Stimulated activated CD4-positive, alpha-beta T cell treated with anti-CD3 and anti-CD28 coated beads, Interleukin-1b, Interleukin-23, amount 100 ng/mL, for 48 hours (primary cell): Measurements from ENCODE around the gene SCGN.

ENCODE experiments used
- DNase-seq: peaks from one replicate; pipeline ENCODE4 v3.0.0-alpha.2; 2020

SCGN gene

DNA sequence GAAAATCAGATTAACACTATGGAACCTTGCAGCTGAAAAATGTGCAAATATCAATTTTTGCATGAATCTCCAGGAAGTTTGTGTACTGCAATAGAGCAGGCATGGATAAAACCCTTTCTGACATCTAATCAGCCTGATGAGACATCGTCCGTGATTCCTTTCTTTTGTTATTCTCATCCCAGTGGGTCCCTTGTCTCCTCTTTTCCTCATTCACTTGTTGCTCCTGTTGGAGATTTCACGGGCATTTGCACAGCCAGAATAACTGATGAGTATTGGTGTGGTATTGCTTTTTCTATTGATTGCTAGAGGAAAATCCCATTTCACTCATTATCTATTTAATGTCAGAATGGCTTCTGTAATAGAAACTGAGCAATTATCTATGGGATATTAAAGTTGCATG, 39.9 kb downstream of the SCGN start:
- no peak for DNase-seq

DNA sequence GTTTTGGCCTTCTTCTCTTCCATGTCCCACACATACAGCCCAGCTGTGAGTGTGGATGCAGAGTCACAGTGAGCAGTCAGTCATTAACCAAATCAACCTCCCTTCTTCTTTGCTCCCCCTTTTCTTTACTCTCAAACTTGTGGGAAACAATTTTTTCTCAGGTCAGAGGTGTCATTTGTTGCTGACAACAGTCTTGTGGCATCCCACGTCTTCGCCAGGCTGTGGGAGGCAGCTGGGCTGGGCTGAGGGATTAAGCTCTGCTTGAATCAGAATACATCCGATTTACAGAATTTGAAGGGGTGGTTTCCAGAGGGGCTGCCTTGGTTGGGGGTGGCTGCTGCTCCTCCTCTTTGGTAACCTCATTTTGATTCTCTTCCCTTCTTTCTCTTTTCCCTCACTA, 40.5 kb downstream of the SCGN start:
- no peak for DNase-seq

- no peak for DNase-seq
Measured at GRCh38 chr6:25694366-25694765, 42.4 kb downstream of the SCGN start.

- no peak for DNase-seq
Measured at GRCh38 chr6:25695671-25696070, 43.7 kb downstream of the SCGN start.

DNA sequence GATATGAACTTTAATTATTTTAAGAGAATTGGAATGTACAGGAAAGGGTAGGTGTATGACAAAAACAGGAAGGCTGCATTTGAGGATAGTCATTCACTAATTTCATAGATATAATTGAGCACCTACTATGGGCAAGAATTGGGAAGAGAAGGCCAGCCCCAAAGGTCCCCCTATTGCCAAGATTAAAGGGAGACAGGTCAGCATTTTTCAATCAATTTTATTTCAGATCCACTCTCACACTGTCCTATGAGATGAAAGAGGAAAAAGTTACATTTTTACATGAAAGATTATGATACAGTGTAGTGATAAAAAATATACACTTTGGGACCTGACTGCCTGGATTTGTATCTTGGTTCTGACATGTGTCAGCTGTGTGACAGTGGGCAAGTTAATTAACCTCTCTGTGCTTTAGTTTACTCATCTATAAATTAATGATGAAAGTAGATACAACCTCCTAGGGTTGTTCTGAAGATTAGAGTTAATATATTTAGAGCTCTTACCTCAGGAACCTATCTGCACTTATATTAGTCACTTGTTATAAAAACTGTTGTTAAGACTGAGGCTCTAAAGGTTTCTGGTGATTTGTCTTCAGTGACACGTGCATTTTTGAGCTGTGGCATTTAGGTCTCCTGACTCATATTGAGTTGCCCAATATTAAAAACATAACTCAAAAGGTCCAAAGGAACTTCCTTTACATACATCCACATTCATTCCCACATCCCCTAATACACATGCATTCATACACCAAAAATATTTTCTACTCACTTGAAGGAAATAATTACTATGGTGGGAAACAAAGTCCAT, 45.7 kb downstream of the SCGN start:
- DNase-seq, result no peak

GRCh38 chr6:25698631-25699030, 46.6 kb downstream of the SCGN start:
- DNase-seq, result no peak

DNA sequence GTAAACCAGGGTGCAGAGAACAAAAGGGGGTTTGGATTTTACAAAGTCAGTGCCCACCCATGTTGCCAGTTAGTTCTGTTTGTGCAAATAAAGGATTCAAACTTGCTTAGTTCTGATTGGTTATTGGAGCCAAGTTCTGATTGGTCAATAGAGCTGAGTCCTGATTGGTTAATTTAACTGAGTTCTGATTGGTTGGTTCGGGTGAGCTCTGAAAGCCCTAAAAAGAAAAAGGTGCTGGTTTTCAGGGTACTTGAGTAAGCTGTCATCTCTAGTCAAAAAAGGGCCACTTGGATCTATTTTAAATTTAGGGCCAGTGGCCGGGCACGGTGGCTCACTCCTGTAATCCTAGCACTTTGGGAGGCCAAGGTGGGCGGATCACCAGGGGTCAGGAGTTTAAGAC, 47.6 kb downstream of the SCGN start:
- no peak for DNase-seq

DNA sequence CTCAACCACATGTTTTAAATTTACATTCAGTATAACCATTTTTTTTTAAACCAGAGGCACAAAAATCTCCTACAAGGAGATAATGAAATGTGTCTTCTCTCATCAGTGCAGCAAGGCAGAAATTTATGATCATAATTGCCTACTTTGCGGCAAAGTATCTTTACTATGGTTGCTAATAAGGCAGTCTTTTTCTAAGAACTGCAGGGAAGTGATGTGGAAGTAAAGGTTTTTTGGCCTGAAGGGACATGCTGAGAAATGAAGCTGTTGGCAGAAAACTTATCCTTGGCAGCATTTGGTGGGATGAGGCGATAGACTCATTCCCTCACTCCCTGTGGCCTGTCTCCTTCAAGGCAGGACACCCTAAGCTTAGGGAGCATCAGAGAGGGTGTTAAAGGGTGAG, 48.7 kb downstream of the SCGN start:
- no peak for DNase-seq

DNA sequence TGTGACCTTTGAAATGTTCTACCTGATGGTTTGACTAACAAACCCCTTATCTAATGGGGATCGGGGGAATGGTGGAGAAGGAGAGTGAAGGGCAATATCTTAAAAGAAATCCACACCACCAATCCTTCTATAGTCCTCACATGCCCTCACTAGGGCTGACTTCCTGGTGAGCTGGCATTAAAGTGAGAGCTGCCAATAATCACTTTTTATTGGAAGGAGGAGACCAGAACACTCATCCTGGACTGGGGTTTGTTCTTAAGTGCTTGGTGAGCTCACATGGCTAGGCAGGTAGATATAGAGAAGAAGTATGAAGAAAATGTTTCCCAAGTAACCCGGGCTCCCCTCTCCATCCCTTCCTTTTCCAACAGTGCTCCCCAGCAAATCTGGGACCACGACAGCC, 49.8 kb downstream of the SCGN start:
- no peak for DNase-seq

GRCh38 chr6:25703005-25703404, 51.0 kb downstream of the SCGN start:
- DNase-seq, result no peak

DNA sequence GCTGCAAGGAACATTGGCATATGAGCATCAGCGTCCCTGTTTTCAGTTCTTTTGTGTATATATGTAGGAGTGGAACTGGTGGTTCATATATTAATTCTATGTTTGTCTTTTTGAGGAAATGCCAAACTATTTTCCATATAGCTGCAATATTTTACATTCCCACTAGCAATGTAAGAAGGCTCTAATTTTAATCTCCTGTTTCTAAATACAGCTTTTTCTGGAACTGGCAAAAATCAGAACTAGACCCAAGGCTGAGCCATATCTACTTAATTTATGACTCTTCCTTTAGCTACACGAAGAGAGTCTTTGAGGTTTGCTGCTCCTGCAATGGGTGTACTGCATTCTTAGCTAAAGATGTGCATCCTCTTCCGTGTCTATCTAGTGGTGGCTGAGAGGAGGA, 52.0 kb downstream of the SCGN start:
- DNase-seq, result no peak

GRCh38 chr6:25706314-25707014, 54.4 kb downstream of the SCGN start:
- DNase-seq, result no peak

DNA sequence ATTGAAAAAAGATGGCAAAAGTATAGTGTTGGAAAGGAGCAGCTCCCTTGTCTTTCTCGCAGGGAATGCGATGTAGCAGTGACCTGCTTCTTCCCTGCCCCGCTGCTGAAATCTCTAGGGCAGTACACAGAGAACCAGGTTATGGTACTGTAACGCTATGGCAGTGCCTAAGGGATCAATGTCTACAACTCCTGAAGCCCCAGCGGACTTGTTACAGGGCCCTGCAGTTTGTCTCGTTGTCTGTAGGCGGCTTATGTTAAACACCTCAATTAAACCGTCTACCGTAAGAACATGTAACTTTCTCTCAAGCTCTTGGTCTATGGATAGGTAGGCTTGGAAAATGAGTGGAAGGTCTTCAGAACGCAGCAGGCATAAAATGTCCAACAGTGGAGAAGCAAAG, 57.7 kb downstream of the SCGN start:
- no peak for DNase-seq

DNA sequence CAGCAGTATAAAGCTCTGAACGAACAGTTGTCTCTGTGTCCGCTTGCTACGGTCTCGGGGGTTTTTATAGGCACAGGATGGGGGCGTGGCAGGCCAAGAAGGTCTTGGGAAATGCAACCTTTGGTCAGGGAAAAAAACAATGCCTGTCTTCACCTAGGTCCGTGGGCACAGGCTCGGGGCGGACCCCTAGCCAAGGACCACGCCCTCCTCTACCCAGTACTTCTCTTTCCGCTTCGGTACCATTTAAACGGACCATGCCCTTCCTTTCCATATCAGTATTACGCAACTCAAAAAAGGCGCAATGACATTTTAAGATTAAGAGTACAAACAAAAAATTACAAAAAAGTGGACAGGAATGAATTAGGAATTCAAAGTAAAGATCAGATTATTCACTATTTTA, 58.3 kb downstream of the SCGN start:
- no peak for DNase-seq

- DNase-seq, result no peak
Measured at GRCh38 chr6:25713824-25714223, 61.8 kb downstream of the SCGN start.

GRCh38 chr6:25714765-25715164, 62.8 kb downstream of the SCGN start:
- no peak for DNase-seq

GRCh38 chr6:25715794-25716193, 63.8 kb downstream of the SCGN start:
- DNase-seq, result no peak

GRCh38 chr6:25717866-25718740, 66.1 kb downstream of the SCGN start:
- DNase-seq, result no peak

DNA sequence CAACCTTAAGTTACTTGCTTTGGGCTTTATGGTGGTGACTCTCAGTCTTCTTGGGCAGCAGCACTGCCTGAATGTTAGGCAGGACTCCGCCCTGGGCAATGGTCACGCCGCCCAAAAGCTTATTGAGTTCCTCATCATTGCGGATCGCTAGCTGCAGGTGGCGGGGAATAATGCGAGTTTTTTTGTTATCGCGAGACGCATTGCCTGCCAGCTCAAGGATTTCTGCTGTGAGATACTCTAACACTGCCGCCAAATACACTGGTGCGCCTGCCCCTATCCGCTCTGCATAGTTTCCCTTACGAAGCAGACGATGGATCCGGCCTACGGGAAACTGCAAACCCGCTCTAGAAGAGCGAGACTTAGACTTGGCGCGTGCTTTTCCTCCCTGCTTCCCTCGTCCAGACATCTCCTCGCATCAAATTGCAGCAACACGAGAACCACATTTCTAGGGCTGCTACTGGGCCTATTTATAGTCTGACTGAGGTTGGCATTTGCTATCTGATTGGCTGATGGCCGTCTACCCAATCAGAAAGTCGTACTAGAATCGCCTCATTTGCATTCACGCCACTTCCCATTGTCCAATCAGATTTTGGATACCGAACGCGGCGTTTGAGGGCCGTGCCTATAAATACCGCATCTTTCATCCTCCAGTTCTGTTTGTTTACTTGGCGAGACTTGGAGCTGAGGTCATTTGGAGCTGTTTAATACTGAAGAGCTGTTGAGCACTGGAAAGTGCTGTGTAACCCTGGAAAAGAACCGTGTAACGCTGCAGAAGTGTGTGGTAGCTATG, 74.3 kb downstream of the SCGN start:
- DNase-seq, result no peak

DNA sequence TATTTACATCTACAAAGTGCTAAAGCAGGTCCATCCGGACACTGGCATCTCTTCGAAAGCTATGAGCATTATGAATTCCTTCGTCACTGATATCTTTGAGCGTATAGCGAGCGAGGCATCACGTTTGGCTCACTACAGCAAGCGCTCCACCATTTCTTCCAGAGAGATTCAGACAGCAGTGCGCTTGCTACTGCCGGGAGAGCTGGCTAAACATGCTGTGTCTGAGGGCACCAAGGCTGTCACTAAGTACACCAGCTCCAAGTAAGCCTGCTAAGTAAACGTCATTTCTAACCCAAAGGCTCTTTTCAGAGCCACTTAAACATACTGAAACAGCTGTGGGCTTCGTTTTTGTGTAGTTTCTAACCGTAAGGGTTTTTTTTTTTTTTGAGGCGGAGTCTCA, 75.0 kb downstream of the SCGN start:
- DNase-seq, result no peak

GRCh38 chr6:25730907-25731306, 78.9 kb downstream of the SCGN start:
- DNase-seq, result no peak

- DNase-seq, result no peak
Measured at GRCh38 chr6:25731721-25732120, 79.7 kb downstream of the SCGN start.
